Calu3 (cell line): Measurements from ENCODE around the gene NCOA1. TPM values are rescaled to one million over a fixed set of nuclear protein-coding genes. Genes with fewer than 3 reads are reported as not detected.
"Not testable (repeated sequence)": the region's sequence is repeated elsewhere in the genome, so short reads cannot be mapped to it uniquely, and the experiment has no call there.

ENCODE experiments used
- BruUV-seq: library from RNA; stranded (reverse); fragments of 400-500 nt; replicated peaks from 2 replicates; lab custom pipeline; 2021; lab: Mats Ljungman, UMichigan
- CTCF ChIA-PET: fragments of 300-600 bp; sonication (Branson Sonifier 250); formaldehyde crosslinking; loops from one replicate; lab custom pipeline; 2022; ENCODE audit warnings: antibody characterized with exemption; lab: Charles Lee
- DNase-seq: peaks from one replicate; pipeline ENCODE4 v3.0.0; 2022
- H3K27ac Mint-ChIP-seq: one replicate; pipeline ENCODE4 v1.8.0; 2022; ENCODE audit warnings: mixed read lengths; ENCODE audit not compliant: unreplicated experiment
- H3K27me3 Mint-ChIP-seq: one replicate; pipeline ENCODE4 v1.8.0; 2022; ENCODE audit warnings: mixed read lengths; ENCODE audit not compliant: unreplicated experiment
- H3K36me3 Mint-ChIP-seq: one replicate; pipeline ENCODE4 v1.8.0; 2022; ENCODE audit warnings: mild to moderate bottlenecking, moderate library complexity, mixed read lengths; ENCODE audit not compliant: insufficient read depth, unreplicated experiment
- H3K4me1 Mint-ChIP-seq: one replicate; pipeline ENCODE4 v1.8.0; 2022; ENCODE audit warnings: mild to moderate bottlenecking, low read depth, mixed read lengths; ENCODE audit not compliant: unreplicated experiment
- H3K4me3 Mint-ChIP-seq: one replicate; pipeline ENCODE4 v1.8.0; 2022; ENCODE audit warnings: mild to moderate bottlenecking, low read depth, moderate library complexity, mixed read lengths; ENCODE audit not compliant: unreplicated experiment
- H3K9me3 Mint-ChIP-seq: one replicate; pipeline ENCODE4 v1.8.0; 2022; ENCODE audit warnings: low read depth, mixed read lengths; ENCODE audit not compliant: unreplicated experiment
- CTCF ChIP-seq: fragments of 200-600 bp; IDR thresholded peaks from one replicate; pipeline ENCODE4 v1.8.0; 2022; ENCODE audit warnings: antibody characterized with exemption; ENCODE audit not compliant: unreplicated experiment
- intact Hi-C: fragments of 100-400 bp; cut with micrococcal nuclease; formaldehyde crosslinking; loops from one replicate; pipeline ENCODE4 v1.10.0; 2022; ENCODE audit not compliant: unreplicated experiment
- total RNA-seq: library from RNA; stranded (reverse); gene quantifications from 2 replicates; pipeline ENCODE4 v1.2.3, GENCODE V29; 2022

NCOA1 gene
- total RNA-seq, 1 experiment from 2014 or later = 14.8 TPM

GRCh38 chr2:24466871-24467870, 23.9 kb upstream of the NCOA1 start:
- Mint-ChIP-seq H3K36me3 (no peaks in the 10 kb centered on the region), H3K4me3 (no peak overlapping the region), H3K27ac (no peak overlapping the region), H3K4me1 (peaks cover 9% of the 10 kb centered on the region), H3K9me3 (no peaks in the 10 kb centered on the region), H3K27me3 (peaks cover 29% of the 10 kb centered on the region)
- no peak for DNase-seq
- no TSS peak for BruUV-seq
- CTCF ChIA-PET = interaction anchor here (0.6 kb wide), 1 partner anchor 1222 kb away, joined by 3 read pairs; no protein-coding TSS in a partner anchor
- no peak for TF ChIP-seq CTCF
- intact Hi-C loops = no loop called here

- H3K4me1 Mint-ChIP-seq, DNase-seq, H3K36me3 Mint-ChIP-seq, intact Hi-C loops, H3K27ac Mint-ChIP-seq, H3K9me3 Mint-ChIP-seq, BruUV-seq, H3K4me3 Mint-ChIP-seq, CTCF ChIA-PET: not testable (repeated sequence)
- H3K27me3 Mint-ChIP-seq = peaks cover 16% of the 10 kb centered on the region
These were observed 22.6 kb upstream of the NCOA1 start for GRCh38 chr2:24468453-24468852.

- H3K27me3 Mint-ChIP-seq = peaks cover 11% of the 10 kb centered on the region
- H3K4me3 Mint-ChIP-seq = no peak overlapping the region
- no TSS peak for BruUV-seq
- intact Hi-C loops = no loop called here
- CTCF ChIA-PET = interaction anchor here (0.6 kb wide), 1 partner anchor 565 kb away, joined by 3 read pairs; no protein-coding TSS in a partner anchor
- H3K9me3 Mint-ChIP-seq = no peaks in the 10 kb centered on the region
- H3K27ac Mint-ChIP-seq = no peak overlapping the region
- H3K4me1 Mint-ChIP-seq = peaks cover 9% of the 10 kb centered on the region
- DNase-seq = no peak
- TF ChIP-seq CTCF = no peak
- H3K36me3 Mint-ChIP-seq = no peaks in the 10 kb centered on the region
These were observed 21.9 kb upstream of the NCOA1 start for GRCh38 chr2:24469148-24469650.

GRCh38 chr2:24471662-24472061, 19.4 kb upstream of the NCOA1 start:
- no peaks in the 10 kb centered on the region for H3K9me3 Mint-ChIP-seq
- intact Hi-C loops = no loop called here

More at GRCh38 chr2:24471662-24472061, 19.4 kb upstream of the NCOA1 start:
- Mint-ChIP-seq H3K4me1 (peaks cover 8% of the 10 kb centered on the region), H3K4me3 (no peak overlapping the region), H3K27ac (no peak overlapping the region), H3K27me3 (peaks cover 10% of the 10 kb centered on the region), H3K36me3 (no peaks in the 10 kb centered on the region)
- no TSS peak for BruUV-seq
- DNase-seq = no peak
- TF ChIP-seq CTCF = no peak
- CTCF ChIA-PET = no interaction called here
